ENCODE data around the gene AFP.

The AFP gene

DNA sequence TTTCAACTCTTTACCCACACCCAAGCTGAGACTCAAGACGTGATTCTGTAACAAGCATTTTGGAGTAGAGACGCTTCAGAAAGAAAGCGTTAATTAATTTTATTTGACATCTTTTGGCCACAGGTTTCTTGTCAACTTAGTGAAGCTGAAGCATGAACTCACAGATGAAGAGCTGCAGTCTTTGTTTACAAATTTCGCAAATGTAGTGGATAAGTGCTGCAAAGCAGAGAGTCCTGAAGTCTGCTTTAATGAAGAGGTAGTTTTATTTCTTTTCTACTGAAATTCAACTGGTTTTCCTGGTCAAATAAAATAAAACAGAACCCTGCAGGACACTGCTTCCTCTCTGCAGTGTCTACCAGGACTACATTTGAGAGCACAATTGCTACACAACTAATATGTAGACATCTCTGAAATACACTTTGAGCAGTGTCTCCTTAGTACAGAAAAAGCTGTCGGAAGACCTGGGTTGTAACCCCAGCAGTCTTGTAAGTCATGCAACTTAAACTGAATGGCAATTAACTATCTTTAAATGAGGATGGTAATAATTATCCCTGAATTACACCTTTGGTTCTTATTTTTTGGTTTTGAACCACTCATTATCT, 65.7 kb downstream of the AFP start:
- TF ChIP-seq, protein P1, sequence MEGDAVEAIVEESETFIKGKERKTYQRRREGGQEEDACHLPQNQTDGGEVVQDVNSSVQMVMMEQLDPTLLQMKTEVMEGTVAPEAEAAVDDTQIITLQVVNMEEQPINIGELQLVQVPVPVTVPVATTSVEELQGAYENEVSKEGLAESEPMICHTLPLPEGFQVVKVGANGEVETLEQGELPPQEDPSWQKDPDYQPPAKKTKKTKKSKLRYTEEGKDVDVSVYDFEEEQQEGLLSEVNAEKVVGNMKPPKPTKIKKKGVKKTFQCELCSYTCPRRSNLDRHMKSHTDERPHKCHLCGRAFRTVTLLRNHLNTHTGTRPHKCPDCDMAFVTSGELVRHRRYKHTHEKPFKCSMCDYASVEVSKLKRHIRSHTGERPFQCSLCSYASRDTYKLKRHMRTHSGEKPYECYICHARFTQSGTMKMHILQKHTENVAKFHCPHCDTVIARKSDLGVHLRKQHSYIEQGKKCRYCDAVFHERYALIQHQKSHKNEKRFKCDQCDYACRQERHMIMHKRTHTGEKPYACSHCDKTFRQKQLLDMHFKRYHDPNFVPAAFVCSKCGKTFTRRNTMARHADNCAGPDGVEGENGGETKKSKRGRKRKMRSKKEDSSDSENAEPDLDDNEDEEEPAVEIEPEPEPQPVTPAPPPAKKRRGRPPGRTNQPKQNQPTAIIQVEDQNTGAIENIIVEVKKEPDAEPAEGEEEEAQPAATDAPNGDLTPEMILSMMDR (IDR thresholded peaks at IDR 0.05) = no peak

- TF ChIP-seq, protein P1 (IDR thresholded peaks at IDR 0.05) = no peak
These were observed 69.5 kb downstream of the AFP start for GRCh38 chr4:73505567-73505966.
